Sigmoid colon (tissue), 4 donors: ENCODE measurements around the gene RBM19.

Experiments used
- EP300 ChIP-seq, 4 donors: sonication (generic); formaldehyde crosslinking; IDR thresholded peaks; one replicate each; pipeline ENCODE4 v1.6.1; 2017; ENCODE audit warnings: antibody characterized with exemption in 4 of 4
- POLR2AphosphoS5 ChIP-seq, 4 donors: sonication (generic); formaldehyde crosslinking; IDR thresholded peaks; one replicate each; pipeline ENCODE4 v1.6.1; 2017; ENCODE audit warnings: antibody characterized with exemption in 4 of 4
- TF ChIP-seq, protein P1 (sequence below), 4 experiments: fragments of 450-650 bp in 3 of 4; fragments of 200-600 bp in 1 of 4; IDR thresholded peaks; one replicate each; pipeline ENCODE4 v1.5.1; 2016 to 2019; ENCODE audit warnings: antibody characterized with exemption in 4 of 4, mild to moderate bottlenecking in 3 of 4, moderate library complexity in 2 of 4

GRCh38 chr12:113887906-113888305 lies 78.2 kb downstream of the RBM19 start:
- TF ChIP-seq, protein P1, sequence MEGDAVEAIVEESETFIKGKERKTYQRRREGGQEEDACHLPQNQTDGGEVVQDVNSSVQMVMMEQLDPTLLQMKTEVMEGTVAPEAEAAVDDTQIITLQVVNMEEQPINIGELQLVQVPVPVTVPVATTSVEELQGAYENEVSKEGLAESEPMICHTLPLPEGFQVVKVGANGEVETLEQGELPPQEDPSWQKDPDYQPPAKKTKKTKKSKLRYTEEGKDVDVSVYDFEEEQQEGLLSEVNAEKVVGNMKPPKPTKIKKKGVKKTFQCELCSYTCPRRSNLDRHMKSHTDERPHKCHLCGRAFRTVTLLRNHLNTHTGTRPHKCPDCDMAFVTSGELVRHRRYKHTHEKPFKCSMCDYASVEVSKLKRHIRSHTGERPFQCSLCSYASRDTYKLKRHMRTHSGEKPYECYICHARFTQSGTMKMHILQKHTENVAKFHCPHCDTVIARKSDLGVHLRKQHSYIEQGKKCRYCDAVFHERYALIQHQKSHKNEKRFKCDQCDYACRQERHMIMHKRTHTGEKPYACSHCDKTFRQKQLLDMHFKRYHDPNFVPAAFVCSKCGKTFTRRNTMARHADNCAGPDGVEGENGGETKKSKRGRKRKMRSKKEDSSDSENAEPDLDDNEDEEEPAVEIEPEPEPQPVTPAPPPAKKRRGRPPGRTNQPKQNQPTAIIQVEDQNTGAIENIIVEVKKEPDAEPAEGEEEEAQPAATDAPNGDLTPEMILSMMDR (IDR thresholded peaks at IDR 0.05) = no peak
- no peak for TF ChIP-seq POLR2AphosphoS5 (IDR thresholded peaks at IDR 0.05)
- TF ChIP-seq EP300 (IDR thresholded peaks at IDR 0.05) = no peak
